ENCODE measurements around the gene NKAPD1. TPM values are rescaled to one million over a fixed set of nuclear protein-coding genes. Genes with fewer than 3 reads are reported as not detected.

NKAPD1 gene
- total RNA-seq, 1 experiment from 2014 or later = 27.5 TPM

- BruUV-seq (replicated peaks) = no TSS peak
- peak overlapping the region; percentile 7 for H3K27ac Mint-ChIP-seq (ENCODE audit: low read depth, unreplicated experiment)
These were observed 23.8 kb downstream of the NKAPD1 start for GRCh38 chr11:112097734-112098528.

GRCh38 chr11:112100462-112100861, 26.4 kb downstream of the NKAPD1 start:
- TF ChIP-seq, protein P1, sequence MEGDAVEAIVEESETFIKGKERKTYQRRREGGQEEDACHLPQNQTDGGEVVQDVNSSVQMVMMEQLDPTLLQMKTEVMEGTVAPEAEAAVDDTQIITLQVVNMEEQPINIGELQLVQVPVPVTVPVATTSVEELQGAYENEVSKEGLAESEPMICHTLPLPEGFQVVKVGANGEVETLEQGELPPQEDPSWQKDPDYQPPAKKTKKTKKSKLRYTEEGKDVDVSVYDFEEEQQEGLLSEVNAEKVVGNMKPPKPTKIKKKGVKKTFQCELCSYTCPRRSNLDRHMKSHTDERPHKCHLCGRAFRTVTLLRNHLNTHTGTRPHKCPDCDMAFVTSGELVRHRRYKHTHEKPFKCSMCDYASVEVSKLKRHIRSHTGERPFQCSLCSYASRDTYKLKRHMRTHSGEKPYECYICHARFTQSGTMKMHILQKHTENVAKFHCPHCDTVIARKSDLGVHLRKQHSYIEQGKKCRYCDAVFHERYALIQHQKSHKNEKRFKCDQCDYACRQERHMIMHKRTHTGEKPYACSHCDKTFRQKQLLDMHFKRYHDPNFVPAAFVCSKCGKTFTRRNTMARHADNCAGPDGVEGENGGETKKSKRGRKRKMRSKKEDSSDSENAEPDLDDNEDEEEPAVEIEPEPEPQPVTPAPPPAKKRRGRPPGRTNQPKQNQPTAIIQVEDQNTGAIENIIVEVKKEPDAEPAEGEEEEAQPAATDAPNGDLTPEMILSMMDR (IDR thresholded peaks at IDR 0.05; ENCODE audit: unreplicated experiment) = no peak
- CTCF ChIA-PET = interaction anchor here (0.6 kb wide), 1 partner anchor 180 kb away, joined by 6 read pairs; no protein-coding TSS in a partner anchor
- Mint-ChIP-seq H3K9me3 (ENCODE audit: unreplicated experiment) (no peaks in the 10 kb centered on the region), H3K36me3 (ENCODE audit: insufficient read depth, unreplicated experiment) (peaks cover 28% of the 10 kb centered on the region), H3K27ac (ENCODE audit: low read depth, unreplicated experiment) (no peak overlapping the region), H3K4me1 (ENCODE audit: insufficient read depth, unreplicated experiment) (no peaks in the 10 kb centered on the region), H3K27me3 (ENCODE audit: insufficient read depth, unreplicated experiment) (no peaks in the 10 kb centered on the region), H3K4me3 (ENCODE audit: unreplicated experiment) (no peak overlapping the region)
- POLR2A ChIA-PET = interaction anchor here (0.6 to 2.2 kb wide), 4 partner anchors 14 to 78 kb away, joined by 3 to 11 read pairs (median 3); partner anchors contain the start of genes SDHD and TIMM8B
- intact Hi-C loops (cut with micrococcal nuclease) = no loop called here
- BruUV-seq (replicated peaks) = no TSS peak
- DNase-seq (ENCODE audit: unreplicated experiment) = no peak

More at GRCh38 chr11:112097734-112098528, 23.8 kb downstream of the NKAPD1 start:
- H3K4me1 Mint-ChIP-seq (ENCODE audit: insufficient read depth, unreplicated experiment) = no peaks in the 10 kb centered on the region
- ChIA-PET POLR2A (interaction anchor here (0.7 to 2.6 kb wide), 9 partner anchors 9 to 156 kb away, joined by 3 to 18 read pairs (median 3); partner anchors contain the start of genes SDHD and TIMM8B), CTCF (interaction anchor here (0.6 to 4.8 kb wide), 6 partner anchors 11 to 1256 kb away, joined by 3 to 26 read pairs (median 3); no protein-coding TSS in a partner anchor)
- H3K27me3 Mint-ChIP-seq (ENCODE audit: insufficient read depth, unreplicated experiment) = no peaks in the 10 kb centered on the region
- no peak for DNase-seq (ENCODE audit: unreplicated experiment)
- H3K9me3 Mint-ChIP-seq (ENCODE audit: unreplicated experiment) = no peaks in the 10 kb centered on the region
- H3K36me3 Mint-ChIP-seq (ENCODE audit: insufficient read depth, unreplicated experiment) = peaks cover 52% of the 10 kb centered on the region
- TF ChIP-seq, protein P1 (IDR thresholded peaks at IDR 0.05; ENCODE audit: unreplicated experiment) = no peak
- intact Hi-C loops (cut with micrococcal nuclease) = no loop called here
- no peak overlapping the region for H3K4me3 Mint-ChIP-seq (ENCODE audit: unreplicated experiment)

GRCh38 chr11:112103446-112103845, 29.3 kb downstream of the NKAPD1 start:
- TF ChIP-seq, protein P1 (IDR thresholded peaks at IDR 0.05; ENCODE audit: unreplicated experiment) = no peak
- H3K27me3 Mint-ChIP-seq (ENCODE audit: insufficient read depth, unreplicated experiment) = no peaks in the 10 kb centered on the region
- ChIA-PET POLR2A (interaction anchor here (1.4 to 3.6 kb wide), 2 partner anchors 16 to 120 kb away, joined by 3 to 23 read pairs; partner anchors contain the start of genes SDHD and TIMM8B), CTCF (interaction anchor here (0.5 to 3.3 kb wide), 4 partner anchors 10 to 250 kb away, joined by 3 to 27 read pairs (median 4); no protein-coding TSS in a partner anchor)
- H3K4me3 Mint-ChIP-seq (ENCODE audit: unreplicated experiment) = no peak overlapping the region
- no TSS peak for BruUV-seq (replicated peaks)
- H3K27ac Mint-ChIP-seq (ENCODE audit: low read depth, unreplicated experiment) = no peak overlapping the region
- intact Hi-C loops (cut with micrococcal nuclease) = no loop called here
- H3K9me3 Mint-ChIP-seq (ENCODE audit: unreplicated experiment) = no peaks in the 10 kb centered on the region
- no peaks in the 10 kb centered on the region for H3K4me1 Mint-ChIP-seq (ENCODE audit: insufficient read depth, unreplicated experiment)
- peaks cover 9% of the 10 kb centered on the region for H3K36me3 Mint-ChIP-seq (ENCODE audit: insufficient read depth, unreplicated experiment)
- no peak for DNase-seq (ENCODE audit: unreplicated experiment)

GRCh38 chr11:112106070-112106469, 32.0 kb downstream of the NKAPD1 start:
- H3K27ac Mint-ChIP-seq (ENCODE audit: low read depth, unreplicated experiment) = no peak overlapping the region
- no peaks in the 10 kb centered on the region for H3K9me3 Mint-ChIP-seq (ENCODE audit: unreplicated experiment)
- TF ChIP-seq, protein P1 (IDR thresholded peaks at IDR 0.05; ENCODE audit: unreplicated experiment) = no peak
- BruUV-seq (replicated peaks) = no TSS peak
- POLR2A ChIA-PET = interaction anchor here (2.4 to 3.6 kb wide), 2 partner anchors 14 to 18 kb away, joined by 6 to 23 read pairs; partner anchors contain the start of genes SDHD and TIMM8B
- DNase-seq (ENCODE audit: unreplicated experiment) = no peak
- no peaks in the 10 kb centered on the region for H3K4me1 Mint-ChIP-seq (ENCODE audit: insufficient read depth, unreplicated experiment)
- intact Hi-C loops (cut with micrococcal nuclease) = no loop called here
- no peak overlapping the region for H3K4me3 Mint-ChIP-seq (ENCODE audit: unreplicated experiment)
- H3K36me3 Mint-ChIP-seq (ENCODE audit: insufficient read depth, unreplicated experiment) = no peaks in the 10 kb centered on the region
- H3K27me3 Mint-ChIP-seq (ENCODE audit: insufficient read depth, unreplicated experiment) = no peaks in the 10 kb centered on the region
- CTCF ChIA-PET = interaction anchor here (1.7 kb wide), 1 partner anchor 174 kb away, joined by 8 read pairs; no protein-coding TSS in a partner anchor
